ENCODE results near the gene UACA. TPM values are rescaled to one million over a fixed set of nuclear protein-coding genes. Genes with fewer than 3 reads are reported as not detected.
A peak's percentile ranks its signal among the peaks of the same experiment; 100 is the strongest.

The UACA gene
- total and polyA plus RNA-seq, 4 donors, result 9.2 to 195 (median 37.9) TPM

GRCh38 chr15:70690491-70691276 is 72.7 kb downstream of the UACA start:
- 52 to 71% methylated on average over 2 of the region's 2 CpGs for WGBS, 2 donors
- peak in 1 of 3 donors; percentile 38 for DNase-seq

DNA sequence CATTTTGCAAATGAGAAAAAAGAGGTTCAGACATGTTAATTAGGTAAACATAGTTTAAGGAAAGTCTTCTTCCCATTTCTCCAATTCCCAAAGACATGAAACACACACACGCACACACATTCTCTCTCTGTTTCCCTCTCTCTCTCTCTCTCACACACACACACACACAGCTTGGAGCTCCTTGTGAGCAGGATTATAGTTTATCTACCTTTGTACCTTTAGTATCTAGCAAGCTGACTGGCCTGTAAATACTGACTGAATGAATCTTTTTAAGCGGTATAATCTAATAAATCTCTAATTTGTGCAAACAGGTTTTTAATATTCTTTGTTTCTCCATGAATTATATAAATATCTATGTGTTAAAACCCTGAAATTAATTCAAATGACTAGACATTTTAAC is 73.3 kb downstream of the UACA start:
- Histone ChIP-seq H3K9ac (ENCODE audit: insufficient read depth in 1 of 2, low read length in 2 of 2) (no peak overlapping the region), H3K9me3 (ENCODE audit: control insufficient read depth in 4 of 4, insufficient read depth in 3 of 4, low read length in 3 of 4) (no peaks in the 10 kb centered on the region), H3K4me3 (no peak overlapping the region), H3K27me3 (ENCODE audit: control insufficient read depth in 3 of 3, insufficient read depth in 3 of 3, low read length in 2 of 3) (no peaks in the 10 kb centered on the region), H3K4me1 (ENCODE audit: control insufficient read depth in 5 of 5, insufficient read depth in 5 of 5, low read length in 5 of 5) (peaks cover 0 to 24% (median 4%) of the 10 kb centered on the region in 5 donors), H3K36me3 (ENCODE audit: control insufficient read depth in 4 of 4, insufficient read depth in 4 of 4, low read length in 4 of 4) (peaks cover 0 to 19% (median 2%) of the 10 kb centered on the region in 4 donors), H3K27ac (ENCODE audit: low read depth in 1 of 2, low read length in 1 of 2) (no peak overlapping the region)
- ATAC-seq (ENCODE audit: insufficient read depth, low FRiP score), result no peak
- DNase-seq, result no peak
- 86 to 93% methylated on average over 2 of the region's 2 CpGs for WGBS, 2 donors
- TF ChIP-seq, protein P1, sequence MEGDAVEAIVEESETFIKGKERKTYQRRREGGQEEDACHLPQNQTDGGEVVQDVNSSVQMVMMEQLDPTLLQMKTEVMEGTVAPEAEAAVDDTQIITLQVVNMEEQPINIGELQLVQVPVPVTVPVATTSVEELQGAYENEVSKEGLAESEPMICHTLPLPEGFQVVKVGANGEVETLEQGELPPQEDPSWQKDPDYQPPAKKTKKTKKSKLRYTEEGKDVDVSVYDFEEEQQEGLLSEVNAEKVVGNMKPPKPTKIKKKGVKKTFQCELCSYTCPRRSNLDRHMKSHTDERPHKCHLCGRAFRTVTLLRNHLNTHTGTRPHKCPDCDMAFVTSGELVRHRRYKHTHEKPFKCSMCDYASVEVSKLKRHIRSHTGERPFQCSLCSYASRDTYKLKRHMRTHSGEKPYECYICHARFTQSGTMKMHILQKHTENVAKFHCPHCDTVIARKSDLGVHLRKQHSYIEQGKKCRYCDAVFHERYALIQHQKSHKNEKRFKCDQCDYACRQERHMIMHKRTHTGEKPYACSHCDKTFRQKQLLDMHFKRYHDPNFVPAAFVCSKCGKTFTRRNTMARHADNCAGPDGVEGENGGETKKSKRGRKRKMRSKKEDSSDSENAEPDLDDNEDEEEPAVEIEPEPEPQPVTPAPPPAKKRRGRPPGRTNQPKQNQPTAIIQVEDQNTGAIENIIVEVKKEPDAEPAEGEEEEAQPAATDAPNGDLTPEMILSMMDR (IDR thresholded peaks at IDR 0.05; ENCODE audit: control extremely low read depth, extremely low read depth), result no peak

More at GRCh38 chr15:70690491-70691276, 72.7 kb downstream of the UACA start:
- Histone ChIP-seq H3K27me3 (ENCODE audit: control insufficient read depth in 3 of 3, insufficient read depth in 3 of 3, low read length in 2 of 3) (peaks cover 0 to 2% (median 0%) of the 10 kb centered on the region in 3 donors), H3K27ac (ENCODE audit: low read depth in 1 of 2, low read length in 1 of 2) (no peak overlapping the region), H3K36me3 (ENCODE audit: control insufficient read depth in 4 of 4, insufficient read depth in 4 of 4, low read length in 4 of 4) (peaks cover 0 to 17% (median 2%) of the 10 kb centered on the region in 4 donors), H3K9me3 (ENCODE audit: control insufficient read depth in 4 of 4, insufficient read depth in 3 of 4, low read length in 3 of 4) (no peaks in the 10 kb centered on the region), H3K4me3 (no peak overlapping the region), H3K9ac (ENCODE audit: insufficient read depth in 1 of 2, low read length in 2 of 2) (peak overlapping the region in 1 of 2 donors; percentile 43), H3K4me1 (ENCODE audit: control insufficient read depth in 5 of 5, insufficient read depth in 5 of 5, low read length in 5 of 5) (peaks cover 0 to 24% (median 4%) of the 10 kb centered on the region in 5 donors)
- no peak for ATAC-seq (ENCODE audit: insufficient read depth, low FRiP score)
- TF ChIP-seq, protein P1 (IDR thresholded peaks at IDR 0.05; ENCODE audit: control extremely low read depth, extremely low read depth), result no peak

GRCh38 chr15:70687482-70687881 is 75.9 kb downstream of the UACA start:
- Histone ChIP-seq H3K9me3 (ENCODE audit: control insufficient read depth in 4 of 4, insufficient read depth in 3 of 4, low read length in 3 of 4) (no peaks in the 10 kb centered on the region), H3K27me3 (ENCODE audit: control insufficient read depth in 3 of 3, insufficient read depth in 3 of 3, low read length in 2 of 3) (peaks cover 0 to 6% (median 0%) of the 10 kb centered on the region in 3 donors), H3K36me3 (ENCODE audit: control insufficient read depth in 4 of 4, insufficient read depth in 4 of 4, low read length in 4 of 4) (peaks cover 0 to 16% (median 1%) of the 10 kb centered on the region in 4 donors), H3K4me3 (no peak overlapping the region), H3K9ac (ENCODE audit: insufficient read depth in 1 of 2, low read length in 2 of 2) (no peak overlapping the region), H3K4me1 (ENCODE audit: control insufficient read depth in 5 of 5, insufficient read depth in 5 of 5, low read length in 5 of 5) (peaks cover 0 to 25% (median 4%) of the 10 kb centered on the region in 5 donors), H3K27ac (ENCODE audit: low read depth in 1 of 2, low read length in 1 of 2) (no peak overlapping the region)
- WGBS, 2 donors, result 74 to 82% methylated on average over 3 of the region's 3 CpGs
- TF ChIP-seq, protein P1 (IDR thresholded peaks at IDR 0.05; ENCODE audit: control extremely low read depth, extremely low read depth), result no peak
- no peak for ATAC-seq (ENCODE audit: insufficient read depth, low FRiP score)
- DNase-seq, result no peak

All from lung (tissue), 12 donors.